ENCODE data around the gene SLAMF7. TPM values are rescaled to one million over a fixed set of nuclear protein-coding genes. Genes with fewer than 3 reads are reported as not detected.

SLAMF7 gene
- total RNA-seq, 2 experiments from 2014 or later: 152 to 162 TPM

GRCh38 chr1:160731990-160732389 lies 7.1 kb upstream of the SLAMF7 start:
- Mint-ChIP-seq H3K4me3 (no peak overlapping the region), H3K27me3 (no peaks in the 10 kb centered on the region), H3K4me1 (peaks cover 44% of the 10 kb centered on the region), H3K27ac (no peak overlapping the region), H3K9me3 (peaks cover 45% of the 10 kb centered on the region), H3K36me3 (peaks cover 55% of the 10 kb centered on the region)
- no peak for DNase-seq

DNA sequence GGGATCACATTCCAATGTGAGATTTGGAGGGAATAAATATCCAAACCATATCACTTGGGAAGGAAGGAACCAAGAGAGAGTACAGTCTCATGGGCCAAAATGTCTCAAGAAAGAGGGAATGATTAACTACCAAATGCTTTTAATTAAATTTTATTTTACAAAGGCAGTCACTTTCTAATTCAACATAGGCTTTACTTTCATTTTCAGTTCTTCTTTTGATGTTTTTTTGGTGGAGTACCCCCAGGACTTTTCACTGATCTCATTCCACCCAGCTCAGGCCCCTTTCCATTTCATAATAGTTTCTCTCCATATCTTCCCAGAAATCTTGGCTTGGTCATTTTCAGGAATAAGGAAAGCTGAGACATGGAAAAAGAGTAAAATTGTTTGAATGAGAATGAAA lies 5.1 kb upstream of the SLAMF7 start:
- no peak for DNase-seq
- Mint-ChIP-seq H3K9me3 (peaks cover 56% of the 10 kb centered on the region), H3K36me3 (peaks cover 65% of the 10 kb centered on the region), H3K27ac (peak overlapping the region; percentile 89), H3K27me3 (no peaks in the 10 kb centered on the region), H3K4me3 (peak overlapping the region; percentile 19), H3K4me1 (peaks cover 56% of the 10 kb centered on the region)

- Mint-ChIP-seq H3K9me3 (peaks cover 56% of the 10 kb centered on the region), H3K27me3 (no peaks in the 10 kb centered on the region), H3K36me3 (peaks cover 67% of the 10 kb centered on the region), H3K27ac (peak overlapping the region; percentile 89), H3K4me1 (peaks cover 58% of the 10 kb centered on the region), H3K4me3 (peak overlapping the region; percentile 19)
- no peak for DNase-seq
Observed at GRCh38 chr1:160734301-160734700, 4.7 kb upstream of the SLAMF7 start.

- peaks cover 73% of the 10 kb centered on the region for H3K4me1 Mint-ChIP-seq
- H3K9me3 Mint-ChIP-seq: peaks cover 40% of the 10 kb centered on the region
- H3K27ac Mint-ChIP-seq: peak overlapping the region; percentile 91
- H3K4me3 Mint-ChIP-seq: peak overlapping the region; percentile 89
- H3K36me3 Mint-ChIP-seq: peaks cover 86% of the 10 kb centered on the region
- no peaks in the 10 kb centered on the region for H3K27me3 Mint-ChIP-seq
- DNase-seq: no peak
Observed at GRCh38 chr1:160738271-160738670, 776 bp upstream of the SLAMF7 start.

- Mint-ChIP-seq H3K4me1 (peaks cover 71% of the 10 kb centered on the region), H3K27ac (peak overlapping the region; percentile 94), H3K36me3 (peaks cover 83% of the 10 kb centered on the region), H3K9me3 (peaks cover 22% of the 10 kb centered on the region), H3K27me3 (no peaks in the 10 kb centered on the region), H3K4me3 (peak overlapping the region; percentile 89)
- DNase-seq: no peak
Observed at GRCh38 chr1:160740133-160740688, 1.2 kb downstream of the SLAMF7 start.

DNA sequence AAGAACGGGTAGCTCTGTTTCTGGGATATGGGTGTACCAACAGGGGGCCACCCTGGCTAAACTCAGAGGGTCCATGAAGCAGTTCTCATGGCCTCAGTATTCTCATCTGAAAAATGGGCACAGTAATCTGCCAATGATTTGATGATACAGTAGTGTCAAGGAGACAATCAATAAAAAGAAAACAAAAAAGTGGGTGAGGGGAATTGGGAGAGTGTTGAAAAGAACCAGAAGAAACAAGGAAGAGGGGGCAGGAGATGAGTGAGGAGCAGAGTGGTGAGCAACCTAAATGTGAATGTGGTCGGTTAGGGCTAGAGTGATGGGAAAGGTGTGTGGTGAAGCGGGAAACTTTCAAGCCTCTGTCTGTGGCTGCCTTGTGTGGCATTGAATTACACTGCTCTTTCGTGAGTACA lies 2.0 kb downstream of the SLAMF7 start:
- Mint-ChIP-seq H3K4me3 (peak overlapping the region; percentile 89), H3K36me3 (peaks cover 80% of the 10 kb centered on the region), H3K27me3 (no peaks in the 10 kb centered on the region)

DNA sequence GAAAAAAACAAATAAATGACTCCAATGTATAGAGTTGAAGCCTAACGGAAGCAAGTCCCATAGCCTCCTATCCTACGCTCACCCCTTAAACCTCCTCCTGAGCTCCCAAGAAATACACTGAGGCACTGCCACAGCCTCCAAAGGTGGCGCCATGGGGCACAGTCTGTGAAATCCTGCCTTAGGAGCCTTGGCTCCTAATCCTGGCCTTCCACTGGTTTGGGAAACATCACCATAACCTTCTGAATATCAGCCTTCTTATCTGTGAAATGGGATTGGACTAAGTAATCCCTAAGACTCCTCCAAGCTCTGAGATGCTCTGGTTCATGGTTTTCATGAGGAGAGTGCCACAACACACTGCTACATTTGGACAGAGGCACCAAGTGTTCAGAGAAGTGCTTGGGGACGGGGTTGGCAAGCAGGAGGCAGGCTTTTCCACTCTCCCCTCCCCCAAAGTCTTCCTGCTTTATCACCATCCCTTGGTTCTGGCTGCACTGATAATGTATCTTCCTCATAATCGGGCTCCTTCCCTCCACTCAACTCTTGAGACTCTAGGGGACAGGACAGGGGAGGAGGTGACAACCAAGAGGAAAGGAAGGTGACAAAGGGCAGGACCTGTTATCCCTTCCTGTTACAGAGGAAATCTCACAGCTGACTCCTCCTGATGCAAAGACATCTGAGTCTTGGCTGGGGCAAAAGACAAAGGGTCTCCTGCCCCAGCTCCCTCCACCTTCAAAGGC lies 2.7 kb downstream of the SLAMF7 start:
- Mint-ChIP-seq H3K36me3 (peaks cover 80% of the 10 kb centered on the region), H3K4me1 (peaks cover 81% of the 10 kb centered on the region), H3K27ac (peak overlapping the region; percentile 94)

More for the DNA sequence above, 2.0 kb downstream of the SLAMF7 start:
- Mint-ChIP-seq H3K27ac (peak overlapping the region; percentile 94), H3K9me3 (peaks cover 17% of the 10 kb centered on the region), H3K4me1 (peaks cover 74% of the 10 kb centered on the region)
- DNase-seq: no peak

DNA sequence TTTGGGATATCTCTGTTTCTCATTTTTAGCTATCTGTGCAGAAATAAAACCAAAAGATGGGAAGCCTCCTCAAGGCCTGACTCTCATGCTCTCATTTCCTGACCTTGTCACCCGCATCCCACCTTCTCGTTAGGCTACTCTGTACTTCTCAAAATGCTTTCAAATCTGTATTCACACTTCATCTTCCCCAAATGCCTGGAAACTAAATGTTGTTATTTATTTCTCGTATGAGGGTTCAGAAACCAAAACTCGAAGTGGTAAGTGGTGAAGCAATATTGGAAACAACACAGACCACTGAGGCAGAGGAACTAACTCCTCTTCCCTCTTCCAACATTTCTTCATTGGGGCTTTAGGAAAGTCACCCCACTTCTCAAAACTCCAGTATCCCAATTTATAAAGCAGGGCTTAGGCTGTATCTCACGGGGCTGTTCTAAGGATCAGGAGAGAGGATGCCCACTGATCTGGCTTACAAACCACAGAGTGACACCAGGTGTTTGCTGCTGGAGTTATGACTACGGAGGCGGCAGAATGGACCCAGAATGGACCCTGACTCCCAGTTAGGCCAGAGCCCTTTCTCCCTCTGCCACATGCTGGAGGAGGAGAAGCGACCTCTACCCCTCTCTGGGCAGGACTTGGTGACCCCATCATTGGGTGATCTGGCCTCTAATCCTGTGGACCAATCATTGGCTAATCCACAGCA lies 3.5 kb downstream of the SLAMF7 start:
- Mint-ChIP-seq H3K4me3 (peak overlapping the region; percentile 89), H3K9me3 (peaks cover 7% of the 10 kb centered on the region), H3K36me3 (peaks cover 80% of the 10 kb centered on the region), H3K27ac (peak overlapping the region; percentile 94), H3K4me1 (peaks cover 84% of the 10 kb centered on the region), H3K27me3 (no peaks in the 10 kb centered on the region)
- DNase-seq: no peak

More for the DNA sequence above, 2.7 kb downstream of the SLAMF7 start:
- H3K4me3 Mint-ChIP-seq: peak overlapping the region; percentile 89
- no peaks in the 10 kb centered on the region for H3K27me3 Mint-ChIP-seq
- no peak for DNase-seq
- H3K9me3 Mint-ChIP-seq: peaks cover 13% of the 10 kb centered on the region

GRCh38 chr1:160743266-160743665 lies 4.2 kb downstream of the SLAMF7 start:
- Mint-ChIP-seq H3K4me3 (peak overlapping the region; percentile 89), H3K27ac (peak overlapping the region; percentile 94), H3K27me3 (no peaks in the 10 kb centered on the region), H3K9me3 (peaks cover 3% of the 10 kb centered on the region), H3K4me1 (peaks cover 87% of the 10 kb centered on the region), H3K36me3 (peaks cover 82% of the 10 kb centered on the region)
- no peak for DNase-seq

- peaks cover 89% of the 10 kb centered on the region for H3K36me3 Mint-ChIP-seq
- DNase-seq: no peak
Observed at GRCh38 chr1:160744199-160744851, 5.3 kb downstream of the SLAMF7 start.

GRCh38 chr1:160744852-160745520 lies 5.9 kb downstream of the SLAMF7 start:
- DNase-seq: no peak
- H3K4me3 Mint-ChIP-seq: peak overlapping the region; percentile 89
- H3K27me3 Mint-ChIP-seq: no peaks in the 10 kb centered on the region
- peak overlapping the region; percentile 94 for H3K27ac Mint-ChIP-seq
- H3K9me3 Mint-ChIP-seq: no peaks in the 10 kb centered on the region
- peaks cover 89% of the 10 kb centered on the region for H3K36me3 Mint-ChIP-seq
- peaks cover 92% of the 10 kb centered on the region for H3K4me1 Mint-ChIP-seq

More at GRCh38 chr1:160744199-160744851, 5.3 kb downstream of the SLAMF7 start:
- Mint-ChIP-seq H3K4me1 (peaks cover 89% of the 10 kb centered on the region), H3K9me3 (no peaks in the 10 kb centered on the region), H3K4me3 (peak overlapping the region; percentile 89), H3K27me3 (no peaks in the 10 kb centered on the region), H3K27ac (peak overlapping the region; percentile 94)

- H3K36me3 Mint-ChIP-seq: peaks cover 89% of the 10 kb centered on the region
- H3K27me3 Mint-ChIP-seq: no peaks in the 10 kb centered on the region
- H3K4me3 Mint-ChIP-seq: peak overlapping the region; percentile 89
- H3K27ac Mint-ChIP-seq: peak overlapping the region; percentile 94
- H3K4me1 Mint-ChIP-seq: peaks cover 92% of the 10 kb centered on the region
- H3K9me3 Mint-ChIP-seq: peaks cover 2% of the 10 kb centered on the region
- no peak for DNase-seq
Observed at GRCh38 chr1:160745551-160745950, 6.5 kb downstream of the SLAMF7 start.

DNA sequence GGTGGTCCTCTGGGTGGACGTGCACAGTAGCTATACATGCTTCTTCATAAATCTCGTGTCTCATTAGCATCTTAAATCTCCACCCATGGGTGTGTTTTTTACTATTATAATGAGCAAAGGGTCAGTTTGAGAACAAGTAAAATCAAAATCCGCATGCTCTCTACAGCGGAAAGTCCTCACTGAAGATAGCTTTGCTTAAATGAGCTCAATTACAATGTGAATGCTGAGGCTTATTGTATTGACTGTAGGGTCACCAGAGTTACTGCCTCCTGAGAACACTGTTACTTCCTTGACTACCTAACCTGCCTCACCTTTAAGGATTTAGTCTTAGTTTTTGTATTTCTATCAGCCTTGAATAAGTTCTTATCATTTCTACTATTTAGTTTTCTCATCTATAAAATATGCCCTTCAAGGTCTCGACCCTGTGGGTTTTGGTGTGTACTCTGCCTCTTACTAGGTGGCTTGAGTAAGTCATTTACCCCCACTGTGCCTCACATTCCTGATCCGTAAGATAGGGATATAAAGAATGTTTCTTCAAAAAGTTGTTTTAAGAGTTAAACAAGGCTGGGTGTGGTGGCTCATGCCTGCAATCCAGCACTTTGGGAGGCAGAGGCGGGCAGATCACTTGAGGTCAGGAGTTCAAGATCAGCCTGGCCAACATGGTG lies 7.9 kb downstream of the SLAMF7 start:
- Mint-ChIP-seq H3K9me3 (peaks cover 2% of the 10 kb centered on the region), H3K4me3 (peak overlapping the region; percentile 35), H3K27ac (peak overlapping the region; percentile 82), H3K4me1 (peaks cover 90% of the 10 kb centered on the region), H3K36me3 (peaks cover 86% of the 10 kb centered on the region), H3K27me3 (no peaks in the 10 kb centered on the region)
- no peak for DNase-seq

GRCh38 chr1:160747717-160748116 lies 8.7 kb downstream of the SLAMF7 start:
- H3K36me3 Mint-ChIP-seq: peaks cover 86% of the 10 kb centered on the region
- H3K27ac Mint-ChIP-seq: peak overlapping the region; percentile 82
- no peak overlapping the region for H3K4me3 Mint-ChIP-seq
- peaks cover 90% of the 10 kb centered on the region for H3K4me1 Mint-ChIP-seq
- H3K27me3 Mint-ChIP-seq: no peaks in the 10 kb centered on the region
- peaks cover 2% of the 10 kb centered on the region for H3K9me3 Mint-ChIP-seq
- DNase-seq: no peak

Measured in activated naive CD8-positive, alpha-beta T cell treated with anti-CD3 and anti-CD28 coated beads for 36 hours (primary cell).